ENCODE measurements around the gene ZNF277. TPM values are rescaled to one million over a fixed set of nuclear protein-coding genes. Genes with fewer than 3 reads are reported as not detected.

Gene ZNF277
- total RNA-seq, 1 experiment from 2014 or later, result 21.3 TPM

GRCh38 chr7:112283382-112283910 lies 77.0 kb downstream of the ZNF277 start:
- H3K4me3 ChIP-seq (replicated peaks in 1 of 2; ENCODE audit: low read depth in 1 of 2, low read length in 2 of 2), result no peak overlapping the region
- no TSS peak for BruUV-seq (replicated peaks)
- H3K9me3 ChIP-seq (ENCODE audit: control insufficient read depth in 1 of 2, insufficient read depth in 1 of 2, low read depth in 1 of 2, low read length in 2 of 2), result no peaks in the 10 kb centered on the region
- DNase-seq (ENCODE audit: low read depth, low spot score), result no peak
- H3K27me3 ChIP-seq (ENCODE audit: insufficient read depth, low read length), result no peaks in the 10 kb centered on the region
- peaks cover 6% of the 10 kb centered on the region; the same call in 1 of the 2 replicates for H3K79me2 ChIP-seq (ENCODE audit: insufficient read depth, low read length)
- POLR2A ChIA-PET, result no interaction called here
- no peaks in the 10 kb centered on the region for H4K20me1 ChIP-seq (ENCODE audit: insufficient read depth)
- ATAC-seq, result no peak
- no peak for TF ChIP-seq EGR1 (IDR thresholded peaks at IDR 0.05; ENCODE audit: low read depth)
- TF ChIP-seq EZH2phosphoT487 (IDR thresholded peaks at IDR 0.05; ENCODE audit: borderline replicate concordance), result no peak
- TF ChIP-seq EZH2 (IDR thresholded peaks at IDR 0.05), result no peak
- no peak for TF ChIP-seq TCF7L2 (IDR thresholded peaks at IDR 0.05; ENCODE audit: borderline replicate concordance, extremely low read depth, insufficient read depth, insufficient read length)
- no peak for TF ChIP-seq RAD21 (IDR thresholded peaks at IDR 0.05; ENCODE audit: low read depth)
- no peak for TF ChIP-seq POLR2AphosphoS5 (IDR thresholded peaks at IDR 0.05; ENCODE audit: low read depth, low read length)
- no peak for TF ChIP-seq SP1 (IDR thresholded peaks at IDR 0.05; ENCODE audit: low read depth)
- no peak for TF ChIP-seq FOSL1 (IDR thresholded peaks at IDR 0.05; ENCODE audit: low read depth)
- TF ChIP-seq CBX3 (IDR thresholded peaks at IDR 0.05; ENCODE audit: low read depth), result no peak
- no peak for TF ChIP-seq YY1 (IDR thresholded peaks at IDR 0.05; ENCODE audit: extremely low read depth, insufficient replicate concordance, low read depth, low read length)
- TF ChIP-seq CEBPB (IDR thresholded peaks at IDR 0.05; ENCODE audit: low read depth), result no peak
- TF ChIP-seq JUND (IDR thresholded peaks at IDR 0.05), result no peak
- TF ChIP-seq POLR2A (IDR thresholded peaks at IDR 0.05; ENCODE audit: borderline replicate concordance, extremely low read depth, insufficient read depth, insufficient read length), result no peak
- TF ChIP-seq, protein P1, sequence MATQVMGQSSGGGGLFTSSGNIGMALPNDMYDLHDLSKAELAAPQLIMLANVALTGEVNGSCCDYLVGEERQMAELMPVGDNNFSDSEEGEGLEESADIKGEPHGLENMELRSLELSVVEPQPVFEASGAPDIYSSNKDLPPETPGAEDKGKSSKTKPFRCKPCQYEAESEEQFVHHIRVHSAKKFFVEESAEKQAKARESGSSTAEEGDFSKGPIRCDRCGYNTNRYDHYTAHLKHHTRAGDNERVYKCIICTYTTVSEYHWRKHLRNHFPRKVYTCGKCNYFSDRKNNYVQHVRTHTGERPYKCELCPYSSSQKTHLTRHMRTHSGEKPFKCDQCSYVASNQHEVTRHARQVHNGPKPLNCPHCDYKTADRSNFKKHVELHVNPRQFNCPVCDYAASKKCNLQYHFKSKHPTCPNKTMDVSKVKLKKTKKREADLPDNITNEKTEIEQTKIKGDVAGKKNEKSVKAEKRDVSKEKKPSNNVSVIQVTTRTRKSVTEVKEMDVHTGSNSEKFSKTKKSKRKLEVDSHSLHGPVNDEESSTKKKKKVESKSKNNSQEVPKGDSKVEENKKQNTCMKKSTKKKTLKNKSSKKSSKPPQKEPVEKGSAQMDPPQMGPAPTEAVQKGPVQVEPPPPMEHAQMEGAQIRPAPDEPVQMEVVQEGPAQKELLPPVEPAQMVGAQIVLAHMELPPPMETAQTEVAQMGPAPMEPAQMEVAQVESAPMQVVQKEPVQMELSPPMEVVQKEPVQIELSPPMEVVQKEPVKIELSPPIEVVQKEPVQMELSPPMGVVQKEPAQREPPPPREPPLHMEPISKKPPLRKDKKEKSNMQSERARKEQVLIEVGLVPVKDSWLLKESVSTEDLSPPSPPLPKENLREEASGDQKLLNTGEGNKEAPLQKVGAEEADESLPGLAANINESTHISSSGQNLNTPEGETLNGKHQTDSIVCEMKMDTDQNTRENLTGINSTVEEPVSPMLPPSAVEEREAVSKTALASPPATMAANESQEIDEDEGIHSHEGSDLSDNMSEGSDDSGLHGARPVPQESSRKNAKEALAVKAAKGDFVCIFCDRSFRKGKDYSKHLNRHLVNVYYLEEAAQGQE (IDR thresholded peaks at IDR 0.05; ENCODE audit: low read depth), result no peak
- TF ChIP-seq SRF (IDR thresholded peaks at IDR 0.05; ENCODE audit: low read depth), result no peak
- TF ChIP-seq CTCF (IDR thresholded peaks at IDR 0.05 in 2 of 3, conservative IDR thresholded peaks at IDR 0.05 in 1 of 3; ENCODE audit: borderline replicate concordance in 1 of 3, insufficient read depth in 1 of 3, low read depth in 2 of 3, low read length in 2 of 3), result no peak
- no peak for TF ChIP-seq MAX (IDR thresholded peaks at IDR 0.05)
- no peak for TF ChIP-seq ZFX (IDR thresholded peaks at IDR 0.05)
- no peak for TF ChIP-seq ZNF274 (IDR thresholded peaks at IDR 0.05; ENCODE audit: low read depth, low read length)
- RAD21 ChIA-PET (ENCODE audit: low non-redundant PET in 1 of 2, low total read pairs in 2 of 2, uncharacterized antibody in 2 of 2, unreplicated experiment in 2 of 2), result no interaction called here
- H3K36me3 ChIP-seq (ENCODE audit: control insufficient read depth in 1 of 2, insufficient read depth in 2 of 2, low read length in 2 of 2), result no peaks in the 10 kb centered on the region
- CTCF ChIA-PET, result no interaction called here
- intact Hi-C loops (cut with micrococcal nuclease), result no loop called here
- H3K27ac ChIP-seq (ENCODE audit: low read depth, low read length), result no peak overlapping the region
- no peak overlapping the region for H2AFZ ChIP-seq (ENCODE audit: low read depth, low read length, poor library complexity, severe bottlenecking)
- H3K4me2 ChIP-seq (ENCODE audit: low read length), result no peak overlapping the region
- no peak overlapping the region for H3K9ac ChIP-seq (ENCODE audit: low read length)
- no peaks in the 10 kb centered on the region for H3K9me2 ChIP-seq (ENCODE audit: insufficient read depth)
- no peaks in the 10 kb centered on the region for H3K4me1 ChIP-seq (ENCODE audit: control insufficient read depth in 1 of 2, insufficient read depth in 2 of 2, low read length in 2 of 2)

Data from HCT116 (cell line).